EH (cell line): ENCODE results near the gene PRDM16.

Experiments
- DNase-seq: peaks from one replicate; pipeline ENCODE4 v3.0.0-alpha.2; 2015; ENCODE audit warnings: low read depth

PRDM16 gene

GRCh38 chr1:3262681-3263286 lies 193.8 kb downstream of the PRDM16 start:
- no peak for DNase-seq

- no peak for DNase-seq
Measured at GRCh38 chr1:3263790-3264189, 194.8 kb downstream of the PRDM16 start.

- DNase-seq, result no peak
Measured at GRCh38 chr1:3264456-3264855, 195.5 kb downstream of the PRDM16 start.

- DNase-seq, result no peak
Measured at GRCh38 chr1:3265835-3266805, 197.1 kb downstream of the PRDM16 start.

- DNase-seq, result no peak
Measured at GRCh38 chr1:3266870-3267549, 198.0 kb downstream of the PRDM16 start.

- no peak for DNase-seq
Measured at GRCh38 chr1:3267550-3268270, 198.7 kb downstream of the PRDM16 start.

GRCh38 chr1:3268281-3268680 lies 199.3 kb downstream of the PRDM16 start:
- DNase-seq, result no peak

- no peak for DNase-seq
Measured at GRCh38 chr1:3270403-3271245, 201.6 kb downstream of the PRDM16 start.

GRCh38 chr1:3271866-3272265 lies 202.9 kb downstream of the PRDM16 start:
- DNase-seq, result no peak

GRCh38 chr1:3272321-3273045 lies 203.5 kb downstream of the PRDM16 start:
- DNase-seq, result no peak

- no peak for DNase-seq
Measured at GRCh38 chr1:3273447-3273846, 204.4 kb downstream of the PRDM16 start.

GRCh38 chr1:3274972-3275371 lies 206.0 kb downstream of the PRDM16 start:
- DNase-seq, result no peak

GRCh38 chr1:3275471-3276340 lies 206.7 kb downstream of the PRDM16 start:
- peak; percentile 62 for DNase-seq

- no peak for DNase-seq
Measured at GRCh38 chr1:3276341-3276800, 207.4 kb downstream of the PRDM16 start.

GRCh38 chr1:3277011-3277471 lies 208.0 kb downstream of the PRDM16 start:
- no peak for DNase-seq

- DNase-seq, result no peak
Measured at GRCh38 chr1:3277623-3278022, 208.6 kb downstream of the PRDM16 start.

- DNase-seq, result no peak
Measured at GRCh38 chr1:3278416-3279181, 209.6 kb downstream of the PRDM16 start.

- no peak for DNase-seq
Measured at GRCh38 chr1:3279182-3279470, 210.1 kb downstream of the PRDM16 start.

GRCh38 chr1:3281735-3282134 lies 212.7 kb downstream of the PRDM16 start:
- no peak for DNase-seq
